GM23338 (cell line): ENCODE results near the gene SEMA5A. TPM values are rescaled to one million over a fixed set of nuclear protein-coding genes. Genes with fewer than 3 reads are reported as not detected.

Experiments used
- ATAC-seq: fragments of 200-7000 bp; cut with Tn5 transposase; 3 replicates; pipeline ENCODE4 v1.9.1; 2020
- DNase-seq: peaks from one replicate; pipeline ENCODE4 v3.0.0-alpha.2; 2015; ENCODE audit warnings: low spot score
- H2AFZ ChIP-seq: fragments of 200-600 bp; sonication (generic); 2 replicates; pipeline ENCODE4 v1.8.0; 2016; ENCODE audit warnings: antibody characterized with exemption, mild to moderate bottlenecking, moderate library complexity
- H3F3A ChIP-seq: fragments of 200-600 bp; sonication (generic); replicated peaks from 2 replicates; pipeline ENCODE4 v1.8.0; 2017; ENCODE audit warnings: antibody characterized with exemption, mixed run types, low read depth
- H3K27ac ChIP-seq: fragments of 200-600 bp; sonication (generic); 2 replicates; pipeline ENCODE4 v1.6.1; 2016; ENCODE audit warnings: low read depth
- H3K27me3 ChIP-seq: fragments of 200-600 bp; sonication (generic); 2 replicates; pipeline ENCODE4 v1.8.0; 2016; ENCODE audit warnings: mild to moderate bottlenecking, mixed run types, moderate library complexity; ENCODE audit not compliant: insufficient read depth
- H3K36me3 ChIP-seq: fragments of 200-600 bp; sonication (generic); 2 replicates; pipeline ENCODE4 v1.8.0; 2016; ENCODE audit warnings: mild to moderate bottlenecking; ENCODE audit not compliant: insufficient read depth
- H3K4me1 ChIP-seq: fragments of 200-600 bp; sonication (generic); 2 replicates; pipeline ENCODE4 v1.8.0; 2016; ENCODE audit warnings: mild to moderate bottlenecking, moderate library complexity; ENCODE audit not compliant: insufficient read depth
- H3K4me2 ChIP-seq: fragments of 200-600 bp; sonication (generic); 2 replicates; pipeline ENCODE4 v1.7.1; 2017; ENCODE audit warnings: mixed run types
- H3K4me3 ChIP-seq: fragments of 200-600 bp; sonication (generic); 2 replicates; pipeline ENCODE4 v1.6.1; 2016; ENCODE audit warnings: mixed run types
- H3K79me2 ChIP-seq: fragments of 200-600 bp; sonication (generic); replicated peaks from 2 replicates; pipeline ENCODE4 v1.8.0; 2017; ENCODE audit warnings: mild to moderate bottlenecking; ENCODE audit not compliant: insufficient read depth
- H3K9me2 ChIP-seq: fragments of 200-600 bp; sonication (generic); 2 replicates; pipeline ENCODE4 v1.8.0; 2017; ENCODE audit not compliant: insufficient read depth
- H4K20me1 ChIP-seq: fragments of 200-600 bp; sonication (generic); replicated peaks from 2 replicates; pipeline ENCODE4 v1.8.0; 2017; ENCODE audit warnings: mild to moderate bottlenecking; ENCODE audit not compliant: insufficient read depth
- H3K27ac Mint-ChIP-seq: 2 replicates; pipeline ENCODE4 v1.8.0; 2020; ENCODE audit warnings: inconsistent platforms, mild to moderate bottlenecking, moderate library complexity, mixed read lengths
- H3K27me3 Mint-ChIP-seq: 3 replicates; pipeline ENCODE4 v1.8.0; 2022; ENCODE audit warnings: low read depth, mild to moderate bottlenecking, moderate library complexity, mixed read lengths, inconsistent platforms; ENCODE audit not compliant: insufficient read depth, poor library complexity
- H3K36me3 Mint-ChIP-seq: 3 replicates; pipeline ENCODE4 v1.8.0; 2021; ENCODE audit warnings: low read depth, mild to moderate bottlenecking, inconsistent platforms, moderate library complexity, mixed read lengths
- H3K4me1 Mint-ChIP-seq: 3 replicates; pipeline ENCODE4 v1.8.0; 2020; ENCODE audit warnings: mild to moderate bottlenecking, inconsistent platforms, mixed read lengths
- H3K4me3 Mint-ChIP-seq: 3 replicates; pipeline ENCODE4 v1.8.0; 2021; ENCODE audit warnings: moderate library complexity, mild to moderate bottlenecking, inconsistent platforms, mixed read lengths
- H3K9me3 Mint-ChIP-seq: 3 replicates; pipeline ENCODE4 v1.8.0; 2020; ENCODE audit warnings: moderate library complexity, mild to moderate bottlenecking, inconsistent platforms, mixed read lengths
- CREB1 ChIP-seq: fragments of 250-450 bp; sonication (Bioruptor Pico); IDR thresholded peaks from 2 replicates; pipeline ENCODE4 v1.5.0; 2020; ENCODE audit warnings: low read depth, mild to moderate bottlenecking, moderate library complexity
- CTCF ChIP-seq, 2 experiments: fragments of 200-600 bp in 1 of 2; sonication (generic) in 1 of 2; conservative IDR thresholded peaks; 2 replicates each; pipeline versions ENCODE4 v1.5.1 to v1.6.1; 2016 to 2017; ENCODE audit warnings: antibody characterized with exemption in 2 of 2, low read depth in 2 of 2, mild to moderate bottlenecking in 2 of 2, moderate library complexity in 1 of 2
- EZH2 ChIP-seq: fragments of 200-600 bp; sonication (generic); IDR thresholded peaks from one replicate; pipeline ENCODE4 v1.8.0; 2017; ENCODE audit warnings: antibody characterized with exemption, mild to moderate bottlenecking, low read depth; ENCODE audit not compliant: unreplicated experiment
- EZH2phosphoT487 ChIP-seq: fragments of 200-600 bp; sonication (generic); IDR thresholded peaks from one replicate; pipeline ENCODE4 v1.8.1; 2018; ENCODE audit warnings: antibody characterized with exemption; ENCODE audit not compliant: unreplicated experiment
- JUNB ChIP-seq: IDR thresholded peaks from one replicate; pipeline ENCODE4 v1.6.1; 2016; ENCODE audit warnings: antibody characterized with exemption; ENCODE audit not compliant: unreplicated experiment
- NANOG ChIP-seq: IDR thresholded peaks from 2 replicates; pipeline ENCODE4 v1.6.1; 2016; ENCODE audit warnings: antibody characterized with exemption, borderline replicate concordance
- POLR2AphosphoS5 ChIP-seq: IDR thresholded peaks from 2 replicates; pipeline ENCODE4 v1.6.1; 2016; ENCODE audit warnings: antibody characterized with exemption, low read depth
- STAT1 ChIP-seq: IDR thresholded peaks from one replicate; pipeline ENCODE4 v1.6.1; 2016; ENCODE audit warnings: antibody characterized with exemption; ENCODE audit not compliant: unreplicated experiment
- ZNF114 ChIP-seq: fragments of 250-450 bp; sonication (Bioruptor Pico); IDR thresholded peaks from 2 replicates; pipeline ENCODE4 v1.5.0; 2020; ENCODE audit warnings: mild to moderate bottlenecking, moderate library complexity
- ZNF331 ChIP-seq: fragments of 250-450 bp; sonication (Bioruptor Pico); IDR thresholded peaks from 2 replicates; pipeline ENCODE4 v1.5.0; 2020; ENCODE audit warnings: low read depth, mild to moderate bottlenecking, moderate library complexity
- ZNF462 ChIP-seq: fragments of 250-450 bp; sonication (Bioruptor Pico); IDR thresholded peaks from 2 replicates; pipeline ENCODE4 v1.5.0; 2020; ENCODE audit warnings: mild to moderate bottlenecking, moderate library complexity
- polyA plus RNA-seq: library from polyadenylated mRNA; unstranded; fragments of >200 nt; fragmentation: Nextera tagmentation; extraction: Ambion mirVana; gene quantifications from 2 replicates; pipeline ENCODE4 v1.2.1, GENCODE V29; 2016
- total RNA-seq: library from RNA; depleted of rRNA; stranded (reverse); fragments of >200 nt; shearing (Covaris generic); gene quantifications from 2 replicates; pipeline ENCODE4 v1.2.3, GENCODE V29; 2014
- TF ChIP-seq, protein P1 (sequence below): IDR thresholded peaks from 2 replicates; pipeline ENCODE4 v1.6.1; 2016; ENCODE audit warnings: antibody characterized with exemption
- TF ChIP-seq, protein P2 (sequence below): IDR thresholded peaks from one replicate; pipeline ENCODE4 v1.6.1; 2018; ENCODE audit warnings: antibody characterized with exemption; ENCODE audit not compliant: unreplicated experiment

The SEMA5A gene
- total and polyA plus RNA-seq, 2 experiments from 2014 or later = 2.1 to 8.1 TPM

DNA sequence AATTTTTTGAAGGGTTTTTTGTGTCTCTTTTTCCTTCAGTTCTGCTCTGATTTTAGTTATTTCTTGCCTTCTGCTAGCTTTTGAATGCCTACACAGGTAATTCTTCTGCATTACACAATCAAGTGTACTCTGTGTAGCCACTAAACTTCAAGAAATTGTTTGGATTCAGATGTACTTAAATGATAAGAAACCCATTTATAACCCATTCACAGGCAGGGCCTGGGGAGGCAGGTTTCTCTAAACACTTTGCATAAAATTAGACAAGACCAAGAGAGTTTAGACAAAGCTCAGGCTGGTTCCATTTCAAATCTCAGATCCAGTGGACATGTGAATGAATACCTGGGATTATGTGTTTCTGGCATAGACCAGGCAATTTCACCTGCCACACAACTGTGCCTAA lies 41.3 kb upstream of the SEMA5A start:
- no peak overlapping the region for H2AFZ ChIP-seq
- no peaks in the 10 kb centered on the region for H3K36me3 ChIP-seq
- no peaks in the 10 kb centered on the region for H3K9me2 ChIP-seq
- no peaks in the 10 kb centered on the region for H3K27me3 ChIP-seq
- no peak for DNase-seq
- H3K4me2 ChIP-seq = no peak overlapping the region
- no peaks in the 10 kb centered on the region for H3K4me1 ChIP-seq
- no peak overlapping the region for H3K27ac Mint-ChIP-seq
- H3K27me3 Mint-ChIP-seq = peaks cover 4% of the 10 kb centered on the region
- H3K4me3 Mint-ChIP-seq = no peak overlapping the region
- H3K4me3 ChIP-seq = no peak overlapping the region
- no peaks in the 10 kb centered on the region for H3K79me2 ChIP-seq
- H3K36me3 Mint-ChIP-seq = no peaks in the 10 kb centered on the region
- no peak for ATAC-seq
- H3F3A ChIP-seq = no peaks in the 10 kb centered on the region
- no peaks in the 10 kb centered on the region for H3K4me1 Mint-ChIP-seq
- H3K27ac ChIP-seq = no peak overlapping the region
- TF ChIP-seq ZNF331 (CRISPR knock-in tag) = no peak
- no peak for TF ChIP-seq EZH2
- TF ChIP-seq, protein P1, sequence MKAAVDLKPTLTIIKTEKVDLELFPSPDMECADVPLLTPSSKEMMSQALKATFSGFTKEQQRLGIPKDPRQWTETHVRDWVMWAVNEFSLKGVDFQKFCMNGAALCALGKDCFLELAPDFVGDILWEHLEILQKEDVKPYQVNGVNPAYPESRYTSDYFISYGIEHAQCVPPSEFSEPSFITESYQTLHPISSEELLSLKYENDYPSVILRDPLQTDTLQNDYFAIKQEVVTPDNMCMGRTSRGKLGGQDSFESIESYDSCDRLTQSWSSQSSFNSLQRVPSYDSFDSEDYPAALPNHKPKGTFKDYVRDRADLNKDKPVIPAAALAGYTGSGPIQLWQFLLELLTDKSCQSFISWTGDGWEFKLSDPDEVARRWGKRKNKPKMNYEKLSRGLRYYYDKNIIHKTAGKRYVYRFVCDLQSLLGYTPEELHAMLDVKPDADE = no peak
- TF ChIP-seq CREB1 (CRISPR knock-in tag) = no peak
- TF ChIP-seq EZH2phosphoT487 = no peak
- no peak for TF ChIP-seq STAT1
- TF ChIP-seq JUNB = no peak
- TF ChIP-seq CTCF (conservative IDR thresholded peaks at IDR 0.05; ENCODE audit: low read depth in 2 of 2) = no peak
- no peak for TF ChIP-seq NANOG
- TF ChIP-seq POLR2AphosphoS5 = no peak
- TF ChIP-seq ZNF462 (CRISPR knock-in tag) = no peak
- TF ChIP-seq ZNF114 (CRISPR knock-in tag) = no peak
- TF ChIP-seq, protein P2, sequence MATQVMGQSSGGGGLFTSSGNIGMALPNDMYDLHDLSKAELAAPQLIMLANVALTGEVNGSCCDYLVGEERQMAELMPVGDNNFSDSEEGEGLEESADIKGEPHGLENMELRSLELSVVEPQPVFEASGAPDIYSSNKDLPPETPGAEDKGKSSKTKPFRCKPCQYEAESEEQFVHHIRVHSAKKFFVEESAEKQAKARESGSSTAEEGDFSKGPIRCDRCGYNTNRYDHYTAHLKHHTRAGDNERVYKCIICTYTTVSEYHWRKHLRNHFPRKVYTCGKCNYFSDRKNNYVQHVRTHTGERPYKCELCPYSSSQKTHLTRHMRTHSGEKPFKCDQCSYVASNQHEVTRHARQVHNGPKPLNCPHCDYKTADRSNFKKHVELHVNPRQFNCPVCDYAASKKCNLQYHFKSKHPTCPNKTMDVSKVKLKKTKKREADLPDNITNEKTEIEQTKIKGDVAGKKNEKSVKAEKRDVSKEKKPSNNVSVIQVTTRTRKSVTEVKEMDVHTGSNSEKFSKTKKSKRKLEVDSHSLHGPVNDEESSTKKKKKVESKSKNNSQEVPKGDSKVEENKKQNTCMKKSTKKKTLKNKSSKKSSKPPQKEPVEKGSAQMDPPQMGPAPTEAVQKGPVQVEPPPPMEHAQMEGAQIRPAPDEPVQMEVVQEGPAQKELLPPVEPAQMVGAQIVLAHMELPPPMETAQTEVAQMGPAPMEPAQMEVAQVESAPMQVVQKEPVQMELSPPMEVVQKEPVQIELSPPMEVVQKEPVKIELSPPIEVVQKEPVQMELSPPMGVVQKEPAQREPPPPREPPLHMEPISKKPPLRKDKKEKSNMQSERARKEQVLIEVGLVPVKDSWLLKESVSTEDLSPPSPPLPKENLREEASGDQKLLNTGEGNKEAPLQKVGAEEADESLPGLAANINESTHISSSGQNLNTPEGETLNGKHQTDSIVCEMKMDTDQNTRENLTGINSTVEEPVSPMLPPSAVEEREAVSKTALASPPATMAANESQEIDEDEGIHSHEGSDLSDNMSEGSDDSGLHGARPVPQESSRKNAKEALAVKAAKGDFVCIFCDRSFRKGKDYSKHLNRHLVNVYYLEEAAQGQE = no peak
- no peaks in the 10 kb centered on the region for H4K20me1 ChIP-seq
- H3K9me3 Mint-ChIP-seq = no peaks in the 10 kb centered on the region
